ENCODE results near the gene MAPKAP1. TPM values are rescaled to one million over a fixed set of nuclear protein-coding genes. Genes with fewer than 3 reads are reported as not detected.
"Not testable (repeated sequence)": the region's sequence is repeated elsewhere in the genome, so short reads cannot be mapped to it uniquely, and the experiment has no call there.

Gene MAPKAP1
- total and polyA plus RNA-seq, 9 donors, result 47.3 to 67.3 (median 59.6) TPM

GRCh38 chr9:125574126-125574877, 132.7 kb downstream of the MAPKAP1 start:
- DNase-seq, result no peak
- WGBS (ENCODE audit: insufficient coverage), result no CpG with 5 or more reads among the region's 2 CpGs
- Histone ChIP-seq H3K4me1 (ENCODE audit: control insufficient read depth, insufficient read depth, low read length) (no peaks in the 10 kb centered on the region), H3K36me3 (ENCODE audit: control insufficient read depth, insufficient read depth, low read length) (no peaks in the 10 kb centered on the region), H3K27ac (ENCODE audit: low read length) (no peak overlapping the region), H3K27me3 (ENCODE audit: control insufficient read depth, insufficient read depth, low read length) (no peaks in the 10 kb centered on the region), H3K4me3 (ENCODE audit: low read length) (no peak overlapping the region), H3K9me3 (replicated peaks; ENCODE audit: control insufficient read depth, low read depth, low read length) (peaks cover 3% of the 10 kb centered on the region)

- H3K36me3 ChIP-seq (ENCODE audit: control insufficient read depth, insufficient read depth, low read length); H3K4me1 ChIP-seq (ENCODE audit: control insufficient read depth, insufficient read depth, low read length); H3K27ac ChIP-seq (ENCODE audit: low read length); H3K4me3 ChIP-seq (ENCODE audit: low read length); H3K27me3 ChIP-seq (ENCODE audit: control insufficient read depth, insufficient read depth, low read length); DNase-seq; H3K9me3 ChIP-seq (replicated peaks; ENCODE audit: control insufficient read depth, low read depth, low read length): not testable (repeated sequence)
- WGBS (ENCODE audit: insufficient coverage), result no CpG with 5 or more reads among the region's 1 CpG
Measured at GRCh38 chr9:125572461-125572860, 134.5 kb downstream of the MAPKAP1 start.

GRCh38 chr9:125571824-125572223, 135.2 kb downstream of the MAPKAP1 start:
- not testable (repeated sequence) for H3K4me1 ChIP-seq (ENCODE audit: control insufficient read depth, insufficient read depth, low read length); DNase-seq; H3K9me3 ChIP-seq (replicated peaks; ENCODE audit: control insufficient read depth, low read depth, low read length); H3K27me3 ChIP-seq (ENCODE audit: control insufficient read depth, insufficient read depth, low read length); H3K4me3 ChIP-seq (ENCODE audit: low read length); H3K36me3 ChIP-seq (ENCODE audit: control insufficient read depth, insufficient read depth, low read length); H3K27ac ChIP-seq (ENCODE audit: low read length)
- no CpG with 5 or more reads among the region's 3 CpGs for WGBS (ENCODE audit: insufficient coverage)

GRCh38 chr9:125570246-125570645, 136.8 kb downstream of the MAPKAP1 start:
- Histone ChIP-seq H3K27me3 (ENCODE audit: control insufficient read depth, insufficient read depth, low read length) (no peaks in the 10 kb centered on the region), H3K27ac (ENCODE audit: low read length) (no peak overlapping the region), H3K9me3 (replicated peaks; ENCODE audit: control insufficient read depth, low read depth, low read length) (peaks cover 3% of the 10 kb centered on the region), H3K4me3 (ENCODE audit: low read length) (no peak overlapping the region), H3K4me1 (ENCODE audit: control insufficient read depth, insufficient read depth, low read length) (peaks cover 3% of the 10 kb centered on the region), H3K36me3 (ENCODE audit: control insufficient read depth, insufficient read depth, low read length) (no peaks in the 10 kb centered on the region)
- no peak for DNase-seq
- WGBS (ENCODE audit: insufficient coverage), result 90% methylated on average over 1 of the region's 2 CpGs

- Histone ChIP-seq H3K4me3 (ENCODE audit: low read length) (no peak overlapping the region), H3K27ac (ENCODE audit: low read length) (no peak overlapping the region), H3K36me3 (ENCODE audit: control insufficient read depth, insufficient read depth, low read length) (no peaks in the 10 kb centered on the region), H3K9me3 (replicated peaks; ENCODE audit: control insufficient read depth, low read depth, low read length) (peaks cover 3% of the 10 kb centered on the region), H3K4me1 (ENCODE audit: control insufficient read depth, insufficient read depth, low read length) (peaks cover 3% of the 10 kb centered on the region), H3K27me3 (ENCODE audit: control insufficient read depth, insufficient read depth, low read length) (no peaks in the 10 kb centered on the region)
- WGBS (ENCODE audit: insufficient coverage), result 30% methylated on average over 1 of the region's 4 CpGs
- peak; percentile 67 for DNase-seq
Measured at GRCh38 chr9:125568621-125569020, 138.4 kb downstream of the MAPKAP1 start.

GRCh38 chr9:125566051-125566450, 141.0 kb downstream of the MAPKAP1 start:
- not testable (repeated sequence) for H3K36me3 ChIP-seq (ENCODE audit: control insufficient read depth, insufficient read depth, low read length); H3K27ac ChIP-seq (ENCODE audit: low read length); H3K4me1 ChIP-seq (ENCODE audit: control insufficient read depth, insufficient read depth, low read length); H3K27me3 ChIP-seq (ENCODE audit: control insufficient read depth, insufficient read depth, low read length); H3K9me3 ChIP-seq (replicated peaks; ENCODE audit: control insufficient read depth, low read depth, low read length); H3K4me3 ChIP-seq (ENCODE audit: low read length); DNase-seq

- no peak for DNase-seq
- H3K4me3 ChIP-seq (ENCODE audit: low read length), result no peak overlapping the region
- peaks cover 3% of the 10 kb centered on the region for H3K4me1 ChIP-seq (ENCODE audit: control insufficient read depth, insufficient read depth, low read length)
- no peaks in the 10 kb centered on the region for H3K27me3 ChIP-seq (ENCODE audit: control insufficient read depth, insufficient read depth, low read length)
- no CpG with 5 or more reads among the region's 2 CpGs for WGBS (ENCODE audit: insufficient coverage)
- no peaks in the 10 kb centered on the region for H3K9me3 ChIP-seq (replicated peaks; ENCODE audit: control insufficient read depth, low read depth, low read length)
- no peaks in the 10 kb centered on the region for H3K36me3 ChIP-seq (ENCODE audit: control insufficient read depth, insufficient read depth, low read length)
- H3K27ac ChIP-seq (ENCODE audit: low read length), result no peak overlapping the region
Measured at GRCh38 chr9:125565126-125565525, 141.9 kb downstream of the MAPKAP1 start.

- 90% methylated on average over 3 of the region's 4 CpGs for WGBS (ENCODE audit: insufficient coverage)
- H3K4me3 ChIP-seq (ENCODE audit: low read length), result no peak overlapping the region
- no peak for DNase-seq
- peaks cover 3% of the 10 kb centered on the region for H3K4me1 ChIP-seq (ENCODE audit: control insufficient read depth, insufficient read depth, low read length)
- H3K36me3 ChIP-seq (ENCODE audit: control insufficient read depth, insufficient read depth, low read length), result no peaks in the 10 kb centered on the region
- no peaks in the 10 kb centered on the region for H3K9me3 ChIP-seq (replicated peaks; ENCODE audit: control insufficient read depth, low read depth, low read length)
- no peak overlapping the region for H3K27ac ChIP-seq (ENCODE audit: low read length)
- H3K27me3 ChIP-seq (ENCODE audit: control insufficient read depth, insufficient read depth, low read length), result no peaks in the 10 kb centered on the region
Measured at GRCh38 chr9:125564631-125565030, 142.4 kb downstream of the MAPKAP1 start.

GRCh38 chr9:125561509-125562148, 145.4 kb downstream of the MAPKAP1 start:
- Histone ChIP-seq H3K36me3 (ENCODE audit: control insufficient read depth, insufficient read depth, low read length) (peaks cover 3% of the 10 kb centered on the region), H3K4me1 (ENCODE audit: control insufficient read depth, insufficient read depth, low read length) (peaks cover 8% of the 10 kb centered on the region), H3K9me3 (replicated peaks; ENCODE audit: control insufficient read depth, low read depth, low read length) (no peaks in the 10 kb centered on the region), H3K27ac (ENCODE audit: low read length) (no peak overlapping the region), H3K27me3 (ENCODE audit: control insufficient read depth, insufficient read depth, low read length) (no peaks in the 10 kb centered on the region), H3K4me3 (ENCODE audit: low read length) (no peak overlapping the region)
- no peak for DNase-seq
- 20% methylated on average over 1 of the region's 4 CpGs for WGBS (ENCODE audit: insufficient coverage)

GRCh38 chr9:125559894-125560293, 147.1 kb downstream of the MAPKAP1 start:
- peaks cover 3% of the 10 kb centered on the region for H3K36me3 ChIP-seq (ENCODE audit: control insufficient read depth, insufficient read depth, low read length)
- WGBS (ENCODE audit: insufficient coverage), result 40% methylated on average over 1 of the region's 2 CpGs
- no peaks in the 10 kb centered on the region for H3K9me3 ChIP-seq (replicated peaks; ENCODE audit: control insufficient read depth, low read depth, low read length)
- no peak overlapping the region for H3K27ac ChIP-seq (ENCODE audit: low read length)
- H3K27me3 ChIP-seq (ENCODE audit: control insufficient read depth, insufficient read depth, low read length), result no peaks in the 10 kb centered on the region
- DNase-seq, result no peak
- H3K4me3 ChIP-seq (ENCODE audit: low read length), result no peak overlapping the region
- peaks cover 8% of the 10 kb centered on the region for H3K4me1 ChIP-seq (ENCODE audit: control insufficient read depth, insufficient read depth, low read length)
